ENCODE results near the gene HBA1. TPM values are rescaled to one million over a fixed set of nuclear protein-coding genes. Genes with fewer than 3 reads are reported as not detected.

The HBA1 gene
- total RNA-seq, 1 experiment from 2014 or later = not detected

DNA sequence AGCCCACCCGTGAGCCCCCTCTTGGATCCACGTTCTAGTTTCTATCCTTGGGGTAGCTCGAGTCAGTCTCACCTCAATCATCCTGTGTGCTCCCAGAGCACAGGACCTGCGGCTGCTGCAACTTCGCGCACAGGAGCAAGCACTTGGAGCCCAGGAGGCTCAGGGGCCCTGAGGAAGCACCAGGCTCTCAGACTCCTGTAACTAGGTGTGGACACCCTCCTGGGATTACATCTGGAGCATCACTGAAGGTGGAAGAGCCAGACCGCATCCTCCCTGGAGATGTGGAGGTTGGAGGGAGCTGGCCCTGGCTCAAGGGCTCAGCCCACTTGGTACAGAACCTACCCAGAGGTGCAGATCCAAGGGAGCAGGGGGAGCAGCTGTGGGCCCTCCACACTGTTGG lies 6.5 kb downstream of the HBA1 start:
- H3K79me2 ChIP-seq (ENCODE audit: low read length) = no peaks in the 10 kb centered on the region
- no peaks in the 10 kb centered on the region for H3K9me3 ChIP-seq (ENCODE audit: low read length)
- H2AFZ ChIP-seq (ENCODE audit: low read length) = no peak overlapping the region
- no peak overlapping the region for H3K4me3 ChIP-seq (ENCODE audit: low read length)
- H3K27ac ChIP-seq (ENCODE audit: low read length) = no peak overlapping the region
- no peaks in the 10 kb centered on the region for H3K27me3 ChIP-seq (ENCODE audit: low read length)
- H4K20me1 ChIP-seq (ENCODE audit: insufficient read depth, low read depth, low read length) = peaks cover 4% of the 10 kb centered on the region; the same call in 1 of the 2 replicates
- H3K9me2 ChIP-seq (replicated peaks; ENCODE audit: insufficient read depth, low read length) = no peaks in the 10 kb centered on the region
- H3K9ac ChIP-seq (ENCODE audit: low read length) = no peak overlapping the region
- H3K4me2 ChIP-seq (ENCODE audit: low read depth, low read length, poor library complexity, severe bottlenecking) = no peak overlapping the region
- no peak for DNase-seq
- peaks cover 2% of the 10 kb centered on the region; the same call in 1 of the 2 replicates for H3K4me1 ChIP-seq (ENCODE audit: low read length)
- 0 out of 2 replicates have a peak, but pooled peaks cover 4% of the 10 kb centered on the region for H3K36me3 ChIP-seq (ENCODE audit: insufficient read depth, low read length)

DNA sequence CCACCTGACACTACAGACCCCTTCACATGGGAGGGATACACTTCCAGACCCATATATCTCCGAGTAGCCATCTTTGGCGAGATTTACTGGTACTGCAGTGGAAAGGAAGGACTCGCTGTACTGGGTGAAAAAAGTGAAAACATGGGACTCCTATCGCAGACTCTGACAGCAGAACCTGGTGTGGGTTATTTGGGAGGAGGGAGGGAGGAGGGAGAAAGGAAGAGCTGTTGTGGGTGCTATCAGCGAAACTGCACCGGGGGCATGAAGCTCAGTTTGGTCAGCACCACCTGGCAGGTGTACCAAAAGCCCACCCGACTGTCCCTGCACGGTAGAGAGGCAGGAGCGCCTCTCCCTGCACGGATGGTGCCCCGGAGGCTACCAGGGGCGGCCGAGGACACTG lies 8.7 kb downstream of the HBA1 start:
- Histone ChIP-seq H3K9ac (ENCODE audit: low read length) (no peak overlapping the region), H3K4me3 (ENCODE audit: low read length) (no peak overlapping the region), H3K4me2 (ENCODE audit: low read depth, low read length, poor library complexity, severe bottlenecking) (no peak overlapping the region)

GRCh38 chr16:185691-186090 lies 9.2 kb downstream of the HBA1 start:
- DNase-seq = no peak
- peaks cover 2% of the 10 kb centered on the region; the same call in 1 of the 2 replicates for H3K4me1 ChIP-seq (ENCODE audit: low read length)
- no peak overlapping the region for H3K27ac ChIP-seq (ENCODE audit: low read length)
- no peaks in the 10 kb centered on the region for H3K9me3 ChIP-seq (ENCODE audit: low read length)
- peaks cover 15% of the 10 kb centered on the region; the same call in 1 of the 2 replicates for H3K36me3 ChIP-seq (ENCODE audit: insufficient read depth, low read length)
- no peaks in the 10 kb centered on the region for H3K9me2 ChIP-seq (replicated peaks; ENCODE audit: insufficient read depth, low read length)
- no peaks in the 10 kb centered on the region for H3K27me3 ChIP-seq (ENCODE audit: low read length)
- no peaks in the 10 kb centered on the region for H3K79me2 ChIP-seq (ENCODE audit: low read length)
- H4K20me1 ChIP-seq (ENCODE audit: insufficient read depth, low read depth, low read length) = no peaks in the 10 kb centered on the region
- H3K4me3 ChIP-seq (ENCODE audit: low read length) = no peak overlapping the region
- no peak overlapping the region for H3K9ac ChIP-seq (ENCODE audit: low read length)
- no peak overlapping the region for H3K4me2 ChIP-seq (ENCODE audit: low read depth, low read length, poor library complexity, severe bottlenecking)
- H2AFZ ChIP-seq (ENCODE audit: low read length) = no peak overlapping the region

More for the DNA sequence above, 8.7 kb downstream of the HBA1 start:
- no peaks in the 10 kb centered on the region for H3K27me3 ChIP-seq (ENCODE audit: low read length)
- H4K20me1 ChIP-seq (ENCODE audit: insufficient read depth, low read depth, low read length) = no peaks in the 10 kb centered on the region
- H3K4me1 ChIP-seq (ENCODE audit: low read length) = peaks cover 2% of the 10 kb centered on the region; the same call in 1 of the 2 replicates
- H3K36me3 ChIP-seq (ENCODE audit: insufficient read depth, low read length) = peaks cover 15% of the 10 kb centered on the region; the same call in 1 of the 2 replicates
- H2AFZ ChIP-seq (ENCODE audit: low read length) = no peak overlapping the region
- H3K9me2 ChIP-seq (replicated peaks; ENCODE audit: insufficient read depth, low read length) = no peaks in the 10 kb centered on the region
- no peak overlapping the region for H3K27ac ChIP-seq (ENCODE audit: low read length)
- no peaks in the 10 kb centered on the region for H3K9me3 ChIP-seq (ENCODE audit: low read length)
- H3K79me2 ChIP-seq (ENCODE audit: low read length) = no peaks in the 10 kb centered on the region
- no peak for DNase-seq

GRCh38 chr16:187330-187729 lies 10.8 kb downstream of the HBA1 start:
- peaks cover 25% of the 10 kb centered on the region; the same call in 1 of the 2 replicates for H3K36me3 ChIP-seq (ENCODE audit: insufficient read depth, low read length)
- no peak for DNase-seq
- no peaks in the 10 kb centered on the region for H4K20me1 ChIP-seq (ENCODE audit: insufficient read depth, low read depth, low read length)
- no peak overlapping the region for H3K27ac ChIP-seq (ENCODE audit: low read length)
- H3K9me3 ChIP-seq (ENCODE audit: low read length) = no peaks in the 10 kb centered on the region
- no peaks in the 10 kb centered on the region for H3K27me3 ChIP-seq (ENCODE audit: low read length)
- H3K9ac ChIP-seq (ENCODE audit: low read length) = no peak overlapping the region
- H3K4me1 ChIP-seq (ENCODE audit: low read length) = no peaks in the 10 kb centered on the region
- no peaks in the 10 kb centered on the region for H3K9me2 ChIP-seq (replicated peaks; ENCODE audit: insufficient read depth, low read length)
- no peak overlapping the region for H3K4me2 ChIP-seq (ENCODE audit: low read depth, low read length, poor library complexity, severe bottlenecking)
- H3K79me2 ChIP-seq (ENCODE audit: low read length) = no peaks in the 10 kb centered on the region
- H2AFZ ChIP-seq (ENCODE audit: low read length) = no peak overlapping the region
- H3K4me3 ChIP-seq (ENCODE audit: low read length) = no peak overlapping the region

- Histone ChIP-seq H2AFZ (ENCODE audit: low read length) (no peak overlapping the region), H3K36me3 (ENCODE audit: insufficient read depth, low read length) (peaks cover 30% of the 10 kb centered on the region; the same call in 1 of the 2 replicates), H3K27me3 (ENCODE audit: low read length) (no peaks in the 10 kb centered on the region), H3K4me3 (ENCODE audit: low read length) (no peak overlapping the region), H4K20me1 (ENCODE audit: insufficient read depth, low read depth, low read length) (no peaks in the 10 kb centered on the region), H3K4me2 (ENCODE audit: low read depth, low read length, poor library complexity, severe bottlenecking) (no peak overlapping the region), H3K9ac (ENCODE audit: low read length) (no peak overlapping the region), H3K4me1 (ENCODE audit: low read length) (no peaks in the 10 kb centered on the region), H3K9me3 (ENCODE audit: low read length) (no peaks in the 10 kb centered on the region), H3K27ac (ENCODE audit: low read length) (no peak overlapping the region), H3K9me2 (replicated peaks; ENCODE audit: insufficient read depth, low read length) (no peaks in the 10 kb centered on the region), H3K79me2 (ENCODE audit: low read length) (no peaks in the 10 kb centered on the region)
- peak; percentile 65 for DNase-seq
These were observed 12.2 kb downstream of the HBA1 start for GRCh38 chr16:188674-189073.

DNA sequence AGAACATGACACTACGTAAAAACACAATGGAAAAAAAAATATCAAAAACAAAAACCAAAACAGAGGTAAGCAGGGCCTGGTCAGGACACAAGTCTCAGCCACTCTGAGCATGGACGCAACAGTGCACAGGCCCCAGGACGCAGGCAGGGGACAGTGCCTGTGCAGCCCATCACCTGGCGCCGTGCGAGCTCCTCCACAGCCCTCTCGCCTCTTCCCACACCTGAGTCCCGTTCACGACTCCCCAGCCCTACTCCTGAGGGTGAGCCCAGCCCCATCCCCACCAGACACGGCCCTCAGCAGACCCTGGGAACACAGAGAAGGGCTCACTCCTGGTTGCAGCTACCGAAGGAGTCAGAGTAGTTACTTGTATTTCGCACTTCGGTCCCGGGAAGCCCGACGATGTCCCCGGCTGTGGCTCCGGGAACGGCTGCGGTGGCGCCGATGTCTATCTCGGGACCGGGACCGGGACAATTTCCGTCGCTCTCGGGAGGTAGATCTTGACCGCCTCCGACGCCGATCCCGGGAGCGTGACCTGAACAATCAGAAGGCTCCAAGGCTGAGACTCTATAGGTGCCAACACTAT lies 13.2 kb downstream of the HBA1 start:
- no peak overlapping the region for H3K4me3 ChIP-seq (ENCODE audit: low read length)
- no peaks in the 10 kb centered on the region for H3K9me2 ChIP-seq (replicated peaks; ENCODE audit: insufficient read depth, low read length)
- H3K36me3 ChIP-seq (ENCODE audit: insufficient read depth, low read length) = peaks cover 36% of the 10 kb centered on the region; the same call in 1 of the 2 replicates
- H4K20me1 ChIP-seq (ENCODE audit: insufficient read depth, low read depth, low read length) = no peaks in the 10 kb centered on the region
- DNase-seq = no peak
- H3K9me3 ChIP-seq (ENCODE audit: low read length) = no peaks in the 10 kb centered on the region
- H3K4me2 ChIP-seq (ENCODE audit: low read depth, low read length, poor library complexity, severe bottlenecking) = no peak overlapping the region
- H3K27me3 ChIP-seq (ENCODE audit: low read length) = no peaks in the 10 kb centered on the region
- no peaks in the 10 kb centered on the region for H3K79me2 ChIP-seq (ENCODE audit: low read length)
- H3K4me1 ChIP-seq (ENCODE audit: low read length) = no peaks in the 10 kb centered on the region
- no peak overlapping the region for H2AFZ ChIP-seq (ENCODE audit: low read length)
- no peak overlapping the region for H3K27ac ChIP-seq (ENCODE audit: low read length)
- H3K9ac ChIP-seq (ENCODE audit: low read length) = no peak overlapping the region

DNA sequence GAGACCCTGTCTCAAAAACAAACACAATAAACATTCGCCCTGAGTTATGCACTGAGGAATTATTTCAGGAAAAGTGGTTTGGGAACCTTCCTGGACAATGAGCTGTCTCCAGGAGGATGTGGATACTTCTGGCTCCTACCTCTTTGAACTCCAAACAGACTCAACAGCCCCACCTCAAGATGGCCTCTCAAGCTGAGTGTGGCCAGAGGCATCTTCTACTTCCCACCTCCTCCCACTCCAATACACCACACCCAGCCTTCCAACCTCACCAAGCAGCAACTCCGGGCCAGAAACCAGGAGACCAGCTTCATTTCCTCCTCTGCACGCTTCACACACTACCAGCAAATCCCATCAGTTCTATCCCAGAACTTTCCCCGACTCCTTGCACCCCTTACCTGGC lies 15.4 kb downstream of the HBA1 start:
- no peaks in the 10 kb centered on the region for H3K9me2 ChIP-seq (replicated peaks; ENCODE audit: insufficient read depth, low read length)
- no peaks in the 10 kb centered on the region for H3K4me1 ChIP-seq (ENCODE audit: low read length)
- H3K4me3 ChIP-seq (ENCODE audit: low read length) = no peak overlapping the region
- no peak overlapping the region for H3K4me2 ChIP-seq (ENCODE audit: low read depth, low read length, poor library complexity, severe bottlenecking)
- H2AFZ ChIP-seq (ENCODE audit: low read length) = no peak overlapping the region
- H3K9ac ChIP-seq (ENCODE audit: low read length) = no peak overlapping the region
- no peaks in the 10 kb centered on the region for H4K20me1 ChIP-seq (ENCODE audit: insufficient read depth, low read depth, low read length)
- no peaks in the 10 kb centered on the region for H3K79me2 ChIP-seq (ENCODE audit: low read length)
- no peak for DNase-seq
- no peaks in the 10 kb centered on the region for H3K9me3 ChIP-seq (ENCODE audit: low read length)
- peaks cover 41% of the 10 kb centered on the region; the same call in 1 of the 2 replicates for H3K36me3 ChIP-seq (ENCODE audit: insufficient read depth, low read length)
- no peak overlapping the region for H3K27ac ChIP-seq (ENCODE audit: low read length)
- H3K27me3 ChIP-seq (ENCODE audit: low read length) = no peaks in the 10 kb centered on the region

DNA sequence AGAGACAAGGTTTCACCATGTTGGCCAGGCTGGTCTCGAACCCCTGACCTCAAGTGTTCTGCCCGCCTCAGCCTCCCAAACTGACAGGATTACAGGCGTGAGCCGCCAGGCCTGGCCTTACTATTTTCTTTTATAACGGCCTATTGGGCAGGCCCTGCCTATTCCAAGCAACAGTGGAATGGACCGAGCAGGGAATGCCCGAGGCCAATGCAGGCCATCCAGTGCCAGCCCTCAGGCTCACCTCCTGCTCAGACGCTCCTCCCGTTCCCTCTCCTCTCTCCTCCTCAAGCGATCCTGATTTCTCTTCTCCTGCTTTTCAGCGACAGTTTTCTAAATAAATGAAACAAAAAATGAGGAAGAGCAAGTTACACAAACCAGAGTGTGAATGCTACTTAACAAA lies 16.2 kb downstream of the HBA1 start:
- Histone ChIP-seq H3K4me2 (ENCODE audit: low read depth, low read length, poor library complexity, severe bottlenecking) (no peak overlapping the region), H3K4me1 (ENCODE audit: low read length) (no peaks in the 10 kb centered on the region), H4K20me1 (ENCODE audit: insufficient read depth, low read depth, low read length) (0 out of 2 replicates have a peak, but pooled peaks cover 3% of the 10 kb centered on the region), H3K9me2 (replicated peaks; ENCODE audit: insufficient read depth, low read length) (no peaks in the 10 kb centered on the region), H3K27me3 (ENCODE audit: low read length) (no peaks in the 10 kb centered on the region), H3K36me3 (ENCODE audit: insufficient read depth, low read length) (peaks cover 43% of the 10 kb centered on the region), H3K9ac (ENCODE audit: low read length) (no peak overlapping the region), H3K9me3 (ENCODE audit: low read length) (no peaks in the 10 kb centered on the region), H3K4me3 (ENCODE audit: low read length) (no peak overlapping the region), H3K27ac (ENCODE audit: low read length) (no peak overlapping the region), H2AFZ (ENCODE audit: low read length) (no peak overlapping the region), H3K79me2 (ENCODE audit: low read length) (no peaks in the 10 kb centered on the region)
- DNase-seq = no peak
